Fibroblast of upper back skin (primary cell): ENCODE data around the gene MOBP.

Experiments used
- DNase-seq: peaks from one replicate; pipeline ENCODE4 v3.0.0-alpha.2; 2013

MOBP gene

DNA sequence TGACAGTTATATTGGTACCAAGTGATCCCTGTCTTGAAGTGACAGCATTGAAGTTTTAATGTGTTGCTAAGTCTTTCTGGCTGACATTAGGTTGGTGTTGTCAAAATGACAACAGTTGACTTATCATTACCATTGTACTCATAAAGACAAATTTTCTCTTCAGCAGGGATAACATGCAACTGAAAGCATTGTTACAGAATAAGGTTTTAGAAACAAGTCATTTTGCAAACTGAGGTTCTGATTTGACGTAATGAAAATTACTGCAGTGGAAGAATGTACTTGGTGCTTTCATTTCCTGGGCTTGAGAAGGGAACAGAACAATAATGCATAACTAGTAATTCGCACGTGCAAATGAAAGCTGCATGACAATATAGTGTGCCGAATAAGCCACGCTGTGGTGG lies 75.1 kb downstream of the MOBP start:
- no peak for DNase-seq

DNA sequence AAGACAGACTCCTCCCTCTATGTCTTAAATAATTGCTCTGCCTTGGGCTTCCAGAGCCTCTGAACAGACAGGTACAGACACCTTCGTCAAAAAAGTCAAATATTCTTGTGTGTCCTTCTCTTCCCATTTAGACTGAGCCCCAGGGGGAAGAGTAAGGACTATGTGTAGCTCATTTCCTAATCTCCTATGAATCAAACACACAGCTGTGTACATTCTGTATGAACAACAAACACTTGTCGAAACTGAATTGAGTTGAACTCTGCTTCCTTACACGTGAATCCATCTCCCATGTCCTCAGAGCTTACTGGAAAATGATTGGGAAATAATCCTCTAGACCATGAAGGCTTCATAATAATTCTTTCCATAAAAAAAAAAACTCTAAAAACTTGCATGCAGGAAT lies 80.8 kb downstream of the MOBP start:
- no peak for DNase-seq

DNA sequence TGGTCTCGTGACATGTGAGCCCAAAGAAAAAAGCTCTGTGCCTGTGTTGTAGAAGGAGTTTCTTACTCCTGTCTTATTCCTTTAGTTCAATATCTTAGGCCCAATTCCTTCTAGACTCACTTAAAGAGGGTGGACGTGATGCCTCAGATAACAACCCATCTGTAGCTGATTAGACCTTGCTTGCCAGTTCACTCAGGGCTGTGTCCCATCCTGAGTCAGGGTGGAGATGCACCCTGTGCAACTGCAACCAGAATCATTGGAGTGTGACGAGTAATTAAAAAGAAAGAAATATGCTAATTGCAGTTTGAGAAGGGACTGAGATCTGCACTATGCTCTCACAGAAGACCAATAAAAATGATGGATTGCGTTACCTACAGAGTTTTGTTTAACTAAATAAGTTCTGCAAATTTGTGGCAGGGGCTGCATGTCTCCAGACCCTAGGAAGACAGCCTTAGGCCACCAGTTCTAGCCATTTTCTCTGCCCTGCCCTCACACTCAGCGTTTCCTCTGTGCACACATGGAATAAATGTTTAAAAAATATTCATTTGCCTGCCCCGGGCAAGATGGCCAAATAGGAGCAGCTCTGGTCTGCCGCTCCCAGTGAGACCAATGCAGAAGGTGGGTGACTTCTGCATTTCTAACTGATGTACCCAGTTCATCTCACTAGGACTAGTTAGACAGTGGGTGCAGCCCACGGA lies 83.0 kb downstream of the MOBP start:
- no peak for DNase-seq
